GM23248 (cell line): ENCODE measurements around the gene BRME1. TPM values are rescaled to one million over a fixed set of nuclear protein-coding genes. Genes with fewer than 3 reads are reported as not detected.
A peak's percentile ranks its signal among the peaks of the same experiment; 100 is the strongest.

Source experiments
- DNase-seq: peaks from one replicate; pipeline ENCODE4 v3.0.0-alpha.2; 2015
- H2AFZ ChIP-seq: fragments of 200-600 bp; sonication (generic); 2 replicates; pipeline ENCODE4 v1.6.1; 2016; ENCODE audit warnings: antibody characterized with exemption
- H3F3A ChIP-seq: fragments of 200-600 bp; sonication (generic); 2 replicates; pipeline ENCODE4 v1.6.1; 2016; ENCODE audit warnings: mild to moderate bottlenecking, antibody characterized with exemption, mixed run types; ENCODE audit not compliant: insufficient read depth
- H3K27ac ChIP-seq: fragments of 200-600 bp; sonication (generic); 2 replicates; pipeline ENCODE4 v1.5.1; 2016; ENCODE audit warnings: mild to moderate bottlenecking
- H3K27me3 ChIP-seq: fragments of 200-600 bp; sonication (generic); replicated peaks from 2 replicates; pipeline ENCODE4 v1.6.1; 2016; ENCODE audit warnings: mild to moderate bottlenecking; ENCODE audit not compliant: insufficient read depth
- H3K36me3 ChIP-seq: fragments of 200-600 bp; sonication (generic); 2 replicates; pipeline ENCODE4 v1.6.1; 2016; ENCODE audit warnings: low read depth, mild to moderate bottlenecking
- H3K4me1 ChIP-seq: fragments of 200-600 bp; sonication (generic); 2 replicates; pipeline ENCODE4 v1.6.1; 2016; ENCODE audit warnings: mild to moderate bottlenecking; ENCODE audit not compliant: insufficient read depth
- H3K4me2 ChIP-seq: fragments of 200-600 bp; sonication (generic); one replicate; pipeline ENCODE4 v1.6.1; 2016; ENCODE audit warnings: mild to moderate bottlenecking; ENCODE audit not compliant: unreplicated experiment
- H3K4me3 ChIP-seq: fragments of 200-600 bp; sonication (generic); 2 replicates; pipeline ENCODE4 v1.5.1; 2016; ENCODE audit warnings: mild to moderate bottlenecking
- H3K79me2 ChIP-seq: fragments of 200-600 bp; sonication (generic); 2 replicates; pipeline ENCODE4 v1.6.1; 2016; ENCODE audit warnings: mild to moderate bottlenecking; ENCODE audit not compliant: insufficient read depth
- H3K9ac ChIP-seq: fragments of 200-600 bp; sonication (generic); 2 replicates; pipeline ENCODE4 v1.6.1; 2016; ENCODE audit warnings: mild to moderate bottlenecking
- H3K9me2 ChIP-seq: fragments of 200-600 bp; sonication (generic); 2 replicates; pipeline ENCODE4 v1.6.1; 2016; ENCODE audit warnings: mixed run types, mild to moderate bottlenecking, moderate library complexity; ENCODE audit not compliant: insufficient read depth
- H3K9me3 ChIP-seq: fragments of 200-600 bp; sonication (generic); one replicate; pipeline ENCODE4 v1.6.1; 2017; ENCODE audit warnings: low read depth
- H4K20me1 ChIP-seq: fragments of 200-600 bp; sonication (generic); 2 replicates; pipeline ENCODE4 v1.6.0; 2016; ENCODE audit not compliant: insufficient read depth
- EZH2 ChIP-seq: fragments of 200-600 bp; sonication (generic); IDR thresholded peaks from 2 replicates; pipeline ENCODE4 v1.6.1; 2018; ENCODE audit warnings: antibody characterized with exemption, mild to moderate bottlenecking; ENCODE audit not compliant: insufficient read depth, poor library complexity, severe bottlenecking
- EZH2phosphoT487 ChIP-seq: fragments of 200-600 bp; sonication (generic); IDR thresholded peaks from 2 replicates; pipeline ENCODE4 v1.6.1; 2018; ENCODE audit warnings: antibody characterized with exemption, moderate library complexity, mild to moderate bottlenecking, low read depth; ENCODE audit not compliant: insufficient read depth
- WGBS, 2 experiments: methylation state at CpG; one replicate each; pipeline ENCODE4 v1.1.6; 2015 to 2017; ENCODE audit warnings: low lambda C conversion rate in 2 of 2, low coverage in 1 of 2; ENCODE audit errors: missing lambda C conversion rate in 2 of 2; 5-methylcytosine and 5-hydroxymethylcytosine counted together
- in situ Hi-C: fragments of 300-500 bp; cut with MboI; formaldehyde crosslinking; loops from 2 replicates; pipeline ENCODE4 v1.15.0; 2020
- microRNA counts: library from miRNA; unstranded; fragments of <30 nt; microRNA quantifications from one replicate; lab custom pipeline; 2016
- microRNA-seq: library from miRNA; unstranded; fragments of <30 nt; microRNA quantifications from one replicate; pipeline ENCODE4, GENCODE V29; 2016; ENCODE audit warnings: borderline number of aligned reads
- polyA plus RNA-seq: library from polyadenylated mRNA; unstranded; fragments of >200 nt; fragmentation: Nextera tagmentation; extraction: Ambion mirVana; gene quantifications from 2 replicates; pipeline ENCODE4 v1.2.1, GENCODE V29; 2016
- small RNA-seq: library from RNA; depleted of rRNA; stranded (forward); fragments of <200 nt; gene quantifications from one replicate; pipeline ENCODE3, GENCODE V24; 2014; ENCODE audit warnings: low read depth, low replicate concordance
- total RNA-seq: library from RNA; depleted of rRNA; stranded (reverse); fragments of >200 nt; shearing (Covaris generic); gene quantifications from 2 replicates; pipeline ENCODE4 v1.2.3, GENCODE V29; 2014; rRNA removed

BRME1 gene
- total and polyA plus RNA-seq, 2 experiments from 2014 or later = 0.11 to 0.63 TPM

- no peaks in the 10 kb centered on the region for H4K20me1 ChIP-seq
Measured at GRCh38 chr19:13834244-13835069, 71.5 kb downstream of the BRME1 start.

GRCh38 chr19:13833330-13834243 lies 72.3 kb downstream of the BRME1 start:
- H3K4me3 ChIP-seq = no peak overlapping the region
- H3K27me3 ChIP-seq = no peaks in the 10 kb centered on the region
- peak overlapping the region; percentile 100 for H3K9ac ChIP-seq
- 20 to 23% methylated on average over 38 to 46 of the region's 59 CpGs for WGBS, 2 experiments
- H3K9me2 ChIP-seq = no peaks in the 10 kb centered on the region
- no peaks in the 10 kb centered on the region for H3K9me3 ChIP-seq
- DNase-seq = peak; percentile 93
- H2AFZ ChIP-seq = no peak overlapping the region
- H3F3A ChIP-seq = peaks cover 83% of the 10 kb centered on the region
- in situ Hi-C loops = no loop called here
- H3K79me2 ChIP-seq = peaks cover 48% of the 10 kb centered on the region
- peaks cover 34% of the 10 kb centered on the region for H3K36me3 ChIP-seq
- peak overlapping the region; percentile 9 for H3K4me2 ChIP-seq
- TF ChIP-seq EZH2phosphoT487 (no peak), EZH2 (no peak)
- peaks cover 42% of the 10 kb centered on the region for H3K4me1 ChIP-seq
- no peaks in the 10 kb centered on the region for H4K20me1 ChIP-seq
- peak overlapping the region; percentile 100 for H3K27ac ChIP-seq

More at GRCh38 chr19:13834244-13835069, 71.5 kb downstream of the BRME1 start:
- no peaks in the 10 kb centered on the region for H3K9me2 ChIP-seq
- H3K4me1 ChIP-seq = peaks cover 45% of the 10 kb centered on the region
- peak; percentile 83 for DNase-seq
- peak overlapping the region; percentile 100 for H3K27ac ChIP-seq
- H3K4me2 ChIP-seq = peak overlapping the region; percentile 9
- H3K36me3 ChIP-seq = peaks cover 34% of the 10 kb centered on the region
- in situ Hi-C loops = no loop called here
- H3K4me3 ChIP-seq = no peak overlapping the region; the same call in 1 of the 2 replicates
- H3K9ac ChIP-seq = peak overlapping the region; percentile 100
- H2AFZ ChIP-seq = no peak overlapping the region
- peaks cover 77% of the 10 kb centered on the region for H3F3A ChIP-seq
- peaks cover 57% of the 10 kb centered on the region for H3K79me2 ChIP-seq
- WGBS, 2 experiments = 67 to 70% methylated on average over 14 of the region's 14 CpGs
- no peaks in the 10 kb centered on the region for H3K9me3 ChIP-seq
- no peak for TF ChIP-seq EZH2
- TF ChIP-seq EZH2phosphoT487 = no peak
- no peaks in the 10 kb centered on the region for H3K27me3 ChIP-seq

MicroRNAs encoded within 50 kb of the gene (microRNA counts, 767-probe panel; counts per million panel counts)
- microRNA hsa-miR-181c-5p (lab: Ali Mortazavi, UCI) = 447 counts per million, percentile 86 among the panel's probes with 10 or more counts
- 10,228 counts per million, percentile 100 among the panel's probes with 10 or more counts for microRNA hsa-miR-23a-3p (lab: Ali Mortazavi, UCI)
- microRNA hsa-miR-24-3p (lab: Ali Mortazavi, UCI) = 7,735 counts per million, percentile 97 among the panel's probes with 10 or more counts
- microRNA hsa-miR-27a-3p (lab: Ali Mortazavi, UCI) = 447 counts per million, percentile 86 among the panel's probes with 10 or more counts

Small RNA genes within 50 kb of the gene (microRNA-seq; reads per million reads assigned to microRNA genes)
- gene MIR181C (441 reads per million, percentile 66 among the genes with 10 or more reads in this experiment), gene MIR181D (476 reads per million, percentile 67 among the genes with 10 or more reads in this experiment)

Small RNA genes within 50 kb of the gene (small RNA-seq; reads per million reads assigned to genes)
- gene MIR181C = 10.3 reads per million, percentile 85 among the genes with 10 or more reads in this experiment
- 3.7 reads per million, percentile 76 among the genes with 10 or more reads in this experiment for gene MIR181D

Other genes with a start within 250 kb of the BRME1 start
- gene MRI1, start 141.6 kb downstream of the BRME1 start, total RNA-seq = 39.7 and 60.6 TPM in 2 replicates
- 14.3 and 16.5 TPM in 2 replicates for gene MRI1, start 141.6 kb downstream of the BRME1 start, polyA plus RNA-seq
- 115 and 122 TPM in 2 replicates for gene C19orf53, start 131.7 kb downstream of the BRME1 start, total RNA-seq
- gene C19orf53, start 131.7 kb downstream of the BRME1 start, polyA plus RNA-seq = 309 TPM in 2 replicates
- gene ZSWIM4, start 110.7 kb downstream of the BRME1 start, total RNA-seq = 2.9 and 3.0 TPM in 2 replicates
- 0.35 and 0.81 TPM in 2 replicates for gene ZSWIM4, start 110.7 kb downstream of the BRME1 start, polyA plus RNA-seq
- not detected in 2 replicates for gene NANOS3, start 29.0 kb downstream of the BRME1 start, total RNA-seq
- gene NANOS3, start 29.0 kb downstream of the BRME1 start, polyA plus RNA-seq = 2.7 TPM in 2 replicates
- 20.6 and 22.8 TPM in 2 replicates for gene CC2D1A, start 84 bp upstream of the BRME1 start, total RNA-seq
- gene CC2D1A, start 84 bp upstream of the BRME1 start, polyA plus RNA-seq = 15.8 and 16.9 TPM in 2 replicates
- 6.2 and 9.2 TPM in 2 replicates for gene PODNL1, start 32.3 kb upstream of the BRME1 start, total RNA-seq
- 36.8 and 45.3 TPM in 2 replicates for gene PODNL1, start 32.3 kb upstream of the BRME1 start, polyA plus RNA-seq
- 10.6 and 11.5 TPM in 2 replicates for gene DCAF15, start 46.4 kb upstream of the BRME1 start, total RNA-seq
- 9.3 and 10.5 TPM in 2 replicates for gene DCAF15, start 46.4 kb upstream of the BRME1 start, polyA plus RNA-seq
- gene RFX1, start 100.2 kb upstream of the BRME1 start, total RNA-seq = 1.9 and 2.5 TPM in 2 replicates
- gene RFX1, start 100.2 kb upstream of the BRME1 start, polyA plus RNA-seq = 1.6 and 1.7 TPM in 2 replicates
- not detected in 2 replicates for gene RLN3, start 122.0 kb upstream of the BRME1 start, total RNA-seq
- not detected in 2 replicates for gene RLN3, start 122.0 kb upstream of the BRME1 start, polyA plus RNA-seq
- 7.5 and 8.5 TPM in 2 replicates for gene IL27RA, start 125.6 kb upstream of the BRME1 start, total RNA-seq
- 5.8 and 7.1 TPM in 2 replicates for gene IL27RA, start 125.6 kb upstream of the BRME1 start, polyA plus RNA-seq
- 0.25 TPM in 1 of 2 replicates, not detected in the other for gene PALM3, start 156.0 kb upstream of the BRME1 start, total RNA-seq
- gene PALM3, start 156.0 kb upstream of the BRME1 start, polyA plus RNA-seq = 0.15 TPM in 1 of 2 replicates, not detected in the other
- 1.3 TPM in 1 of 2 replicates, not detected in the other for gene MISP3, start 166.7 kb upstream of the BRME1 start, total RNA-seq
- gene MISP3, start 166.7 kb upstream of the BRME1 start, polyA plus RNA-seq = 2.0 and 2.7 TPM in 2 replicates
- not detected in 2 replicates for gene C19orf67, start 179.7 kb upstream of the BRME1 start, total RNA-seq
- gene C19orf67, start 179.7 kb upstream of the BRME1 start, polyA plus RNA-seq = not detected in 2 replicates
- 42.5 and 50.8 TPM in 2 replicates for gene SAMD1, start 184.6 kb upstream of the BRME1 start, total RNA-seq
- gene SAMD1, start 184.6 kb upstream of the BRME1 start, polyA plus RNA-seq = 5.4 and 5.7 TPM in 2 replicates
- gene PRKACA, start 211.6 kb upstream of the BRME1 start, total RNA-seq = 37.4 and 67.8 TPM in 2 replicates
- 4.6 and 5.3 TPM in 2 replicates for gene PRKACA, start 211.6 kb upstream of the BRME1 start, polyA plus RNA-seq
- 7.6 and 11.2 TPM in 2 replicates for gene ASF1B, start 230.5 kb upstream of the BRME1 start, total RNA-seq
- 18.0 and 19.0 TPM in 2 replicates for gene ASF1B, start 230.5 kb upstream of the BRME1 start, polyA plus RNA-seq